H1 (cell line): ENCODE results near the gene RPAP3. TPM values are rescaled to one million over a fixed set of nuclear protein-coding genes. Genes with fewer than 3 reads are reported as not detected.

Experiments
- CTCF ChIA-PET: fragments of 300-600 bp; sonication (Branson Sonifier 250); formaldehyde crosslinking; loops from one replicate; lab custom pipeline; 2021; ENCODE audit not compliant: partially characterized antibody; lab: Charles Lee
- POLR2A ChIA-PET: fragments of 300-600 bp; sonication (Branson Sonifier 250); formaldehyde crosslinking; loops from one replicate; lab custom pipeline; 2021; ENCODE audit warnings: inconsistent platforms; ENCODE audit not compliant: partially characterized antibody; lab: Charles Lee
- DNase-seq, 2 experiments: peaks; one replicate each; pipeline versions ENCODE4 v3.0.0 to v3.0.0-alpha.2; 2010 to 2022; ENCODE audit warnings: low spot score in 2 of 2, low read depth in 1 of 2, mixed read lengths in 1 of 2
- FAIRE-seq: peaks from 2 replicates; lab custom pipeline; 2011; peaks lifted over from hg19 to GRCh38; lab: Jason Lieb, UNC
- H2AFZ ChIP-seq: 2 replicates; pipeline ENCODE4 v1.8.1; 2012; ENCODE audit warnings: low read length, inconsistent platforms
- H2AK5ac ChIP-seq: 2 replicates; pipeline ENCODE4 v1.6.1; 2013; ENCODE audit warnings: low read depth, low read length
- H2BK120ac ChIP-seq: replicated peaks from 2 replicates; pipeline ENCODE3; 2013; ENCODE audit warnings: low read depth, low read length, inconsistent platforms
- H2BK12ac ChIP-seq: 2 replicates; pipeline ENCODE4 v1.6.1; 2013; ENCODE audit warnings: low read depth, low read length
- H2BK15ac ChIP-seq: 2 replicates; pipeline ENCODE4 v1.6.1; 2013; ENCODE audit warnings: low read length
- H2BK20ac ChIP-seq: 2 replicates; pipeline ENCODE4 v1.6.1; 2013; ENCODE audit warnings: low read length
- H2BK5ac ChIP-seq: 2 replicates; pipeline ENCODE4 v1.6.1; 2013; ENCODE audit warnings: low read depth, low read length
- H3K14ac ChIP-seq: 2 replicates; pipeline ENCODE4 v1.6.1; 2013; ENCODE audit warnings: inconsistent platforms; ENCODE audit not compliant: insufficient read length
- H3K18ac ChIP-seq: 2 replicates; pipeline ENCODE4 v1.6.1; 2013; ENCODE audit warnings: low read length; ENCODE audit errors: extremely low read depth
- H3K23ac ChIP-seq: 2 replicates; pipeline ENCODE4 v1.6.1; 2013; ENCODE audit warnings: inconsistent platforms; ENCODE audit not compliant: insufficient read length
- H3K23me2 ChIP-seq: 2 replicates; pipeline ENCODE4 v1.6.1; 2013; ENCODE audit warnings: low read depth, low read length
- H3K27ac ChIP-seq: 2 replicates; pipeline ENCODE4 v1.6.1; 2011; ENCODE audit warnings: low read depth, low read length, inconsistent platforms
- H3K27me3 ChIP-seq, 4 experiments: replicated peaks in 1 of 4; 1 replicate in 1 of 4; 2 replicates in 3 of 4; pipeline versions ENCODE4 v1.6.1 to v1.8.1; 2011 to 2013; ENCODE audit warnings: low read length in 3 of 4, mild to moderate bottlenecking in 3 of 4, inconsistent platforms in 2 of 4, mixed read lengths in 2 of 4, moderate library complexity in 1 of 4; ENCODE audit not compliant: control insufficient read depth in 3 of 4, insufficient read depth in 3 of 4; ENCODE audit errors: extremely low read depth in 1 of 4
- H3K36me3 ChIP-seq, 4 experiments: 2 replicates each; pipeline versions ENCODE4 v1.6.1 to v1.8.1; 2011 to 2013; ENCODE audit warnings: mild to moderate bottlenecking in 4 of 4, low read length in 3 of 4, moderate library complexity in 2 of 4, control low read depth in 1 of 4, inconsistent platforms in 1 of 4; ENCODE audit not compliant: insufficient read depth in 4 of 4, control insufficient read depth in 2 of 4
- H3K4ac ChIP-seq: replicated peaks from 2 replicates; pipeline ENCODE3; 2013; ENCODE audit warnings: low read length, low read depth, mixed read lengths, inconsistent platforms; ENCODE audit not compliant: insufficient read length
- H3K4me1 ChIP-seq, 4 experiments: replicated peaks in 1 of 4; 1 replicate in 1 of 4; 2 replicates in 3 of 4; pipeline versions ENCODE4 v1.6.1 to v1.8.1; 2011 to 2013; ENCODE audit warnings: low read length in 3 of 4, inconsistent platforms in 2 of 4, mixed read lengths in 1 of 4; ENCODE audit not compliant: insufficient read depth in 4 of 4, control insufficient read depth in 3 of 4
- H3K4me2 ChIP-seq, 2 experiments: 2 replicates each; pipeline versions ENCODE4 v1.6.1 to v1.8.1; 2011 to 2013; ENCODE audit warnings: low read depth in 2 of 2, low read length in 2 of 2, control low read depth in 1 of 2, inconsistent platforms in 1 of 2, mild to moderate bottlenecking in 1 of 2; ENCODE audit not compliant: insufficient read depth in 1 of 2
- H3K4me3 ChIP-seq, 4 experiments: fragments of 200-600, 300-600 bp in 1 of 4; sonication (generic), shearing (Covaris generic), sonication (Bioruptor Twin) in 1 of 4; 2 replicates each; pipeline versions ENCODE4 v1.5.1 to v1.8.1; 2011 to 2016; ENCODE audit warnings: low read length in 4 of 4, low read depth in 3 of 4, control low read depth in 2 of 4, inconsistent platforms in 2 of 4, mild to moderate bottlenecking in 2 of 4, mixed read lengths in 1 of 4, moderate library complexity in 1 of 4; ENCODE audit not compliant: insufficient read depth in 2 of 4; ENCODE audit errors: extremely low read depth in 1 of 4
- H3K56ac ChIP-seq: replicated peaks from 2 replicates; pipeline ENCODE3; 2013; ENCODE audit warnings: low read depth, mild to moderate bottlenecking, mixed read lengths, low read length, inconsistent platforms; ENCODE audit not compliant: insufficient read length
- H3K79me1 ChIP-seq: 2 replicates; pipeline ENCODE4 v1.6.1; 2013; ENCODE audit warnings: low read depth, low read length, control low read depth
- H3K79me2 ChIP-seq, 2 experiments: 2 replicates each; pipeline versions ENCODE4 v1.6.1 to v1.8.1; 2012 to 2013; ENCODE audit warnings: low read length in 2 of 2, mild to moderate bottlenecking in 2 of 2, inconsistent platforms in 1 of 2; ENCODE audit not compliant: insufficient read depth in 2 of 2, control insufficient read depth in 1 of 2
- H3K9ac ChIP-seq, 4 experiments: replicated peaks in 1 of 4; 1 replicate in 1 of 4; 2 replicates in 3 of 4; pipeline versions ENCODE4 v1.6.1 to v1.8.1; 2011 to 2013; ENCODE audit warnings: low read depth in 3 of 4, low read length in 3 of 4, control low read depth in 2 of 4, mild to moderate bottlenecking in 2 of 4, moderate library complexity in 2 of 4, inconsistent platforms in 1 of 4; ENCODE audit errors: extremely low read depth in 1 of 4
- H3K9me3 ChIP-seq, 2 experiments: 2 replicates each; pipeline versions ENCODE4 v1.6.1 to v1.8.1; 2012 to 2013; ENCODE audit warnings: mild to moderate bottlenecking in 2 of 2, moderate library complexity in 2 of 2, control low read depth in 1 of 2, inconsistent platforms in 1 of 2, low read depth in 1 of 2, low read length in 1 of 2, mixed read lengths in 1 of 2; ENCODE audit not compliant: insufficient read depth in 2 of 2
- H4K20me1 ChIP-seq, 2 experiments: replicated peaks in 1 of 2; 2 replicates each; pipeline versions ENCODE3 to v1.8.1; 2011 to 2013; ENCODE audit warnings: inconsistent platforms in 2 of 2, low read length in 2 of 2, mild to moderate bottlenecking in 1 of 2; ENCODE audit not compliant: insufficient read depth in 2 of 2, control insufficient read depth in 1 of 2
- H4K5ac ChIP-seq: 2 replicates; pipeline ENCODE4 v1.6.1; 2013; ENCODE audit warnings: low read length, low read depth, mixed read lengths, inconsistent platforms; ENCODE audit not compliant: insufficient read length
- H4K8ac ChIP-seq: 2 replicates; pipeline ENCODE4 v1.8.0; 2013; ENCODE audit warnings: mild to moderate bottlenecking, moderate library complexity, low read length, inconsistent platforms; ENCODE audit not compliant: insufficient read depth; ENCODE audit errors: extremely low read depth
- H4K91ac ChIP-seq: replicated peaks from 2 replicates; pipeline ENCODE3; 2013; ENCODE audit warnings: low read length, mixed read lengths, inconsistent platforms; ENCODE audit not compliant: insufficient read length
- ATF3 ChIP-seq: IDR thresholded peaks from 2 replicates; pipeline ENCODE4 v1.6.1; 2011; ENCODE audit warnings: low read depth, mild to moderate bottlenecking, low read length; ENCODE audit not compliant: insufficient read depth
- CBX5 ChIP-seq: fragments of 300-800, 300-1000 bp; sonication (generic); IDR thresholded peaks from 2 replicates; pipeline ENCODE4 v1.7.1; 2016; ENCODE audit warnings: antibody characterized with exemption, low read length, low read depth
- CEBPB ChIP-seq: IDR thresholded peaks from 2 replicates; pipeline ENCODE4 v1.6.1; 2012; ENCODE audit warnings: low read depth, low read length
- CHD1 ChIP-seq: IDR thresholded peaks from 2 replicates; pipeline ENCODE4 v1.6.1; 2012; ENCODE audit warnings: low read depth, low read length, improper control_type of control experiment
- CHD2 ChIP-seq: IDR thresholded peaks from 2 replicates; pipeline ENCODE4 v1.6.1; 2012; ENCODE audit warnings: low read length, improper control_type of control experiment
- JUN ChIP-seq: IDR thresholded peaks from 2 replicates; pipeline ENCODE4 v1.6.1; 2011; ENCODE audit warnings: low read depth, mild to moderate bottlenecking, improper control_type of control experiment, low read length
- MAX ChIP-seq: IDR thresholded peaks from 2 replicates; pipeline ENCODE4 v1.6.1; 2012; ENCODE audit warnings: inconsistent platforms
- POLR2AphosphoS5 ChIP-seq: IDR thresholded peaks from 2 replicates; pipeline ENCODE4 v1.6.1; 2011; ENCODE audit warnings: low read depth, low read length
- RFX5 ChIP-seq: IDR thresholded peaks from 2 replicates; pipeline ENCODE4 v1.6.1; 2011; ENCODE audit warnings: low read depth, low read length, improper control_type of control experiment, borderline replicate concordance
- SIX5 ChIP-seq: IDR thresholded peaks from 2 replicates; pipeline ENCODE4 v1.6.1; 2011; ENCODE audit warnings: mild to moderate bottlenecking, low read depth, low read length
- SP2 ChIP-seq: IDR thresholded peaks from 2 replicates; pipeline ENCODE4 v1.6.1; 2012; ENCODE audit warnings: mild to moderate bottlenecking, low read length, inconsistent platforms
- SRF ChIP-seq: IDR thresholded peaks from 2 replicates; pipeline ENCODE4 v1.6.1; 2011; ENCODE audit warnings: mild to moderate bottlenecking, low read depth, low read length, moderate library complexity
- TEAD4 ChIP-seq: IDR thresholded peaks from 2 replicates; pipeline ENCODE4 v1.6.1; 2012; ENCODE audit warnings: low read depth, low read length, inconsistent platforms, mixed read lengths
- WGBS, 2 experiments: shearing (Covaris generic) in 1 of 2; methylation state at CpG; one replicate each; pipeline versions ENCODE4 v1.1.6 to v1.1.7; 2013 to 2015; ENCODE audit warnings: low lambda C conversion rate in 2 of 2, mixed read lengths in 2 of 2, inconsistent platforms in 1 of 2, low coverage in 1 of 2, missing lambda C conversion rate in 1 of 2; ENCODE audit not compliant: insufficient replicate concordance in 2 of 2, insufficient coverage in 1 of 2, insufficient read length in 1 of 2; ENCODE audit errors: extremely low coverage in 1 of 2, missing lambda C conversion rate in 1 of 2; 5-methylcytosine and 5-hydroxymethylcytosine counted together
- polyA plus RNA-seq, 7 experiments: library from polyadenylated mRNA; depleted of rRNA in 3 of 7; stranded (reverse) in 5 of 7; unstranded in 2 of 7; fragments of >200 nt in 5 of 7; fragments of 200-250 nt in 2 of 7; gene quantifications; 1 replicate in 5 of 7; 2 replicates in 1 of 7; 4 replicates in 1 of 7; pipeline versions ENCODE4 v1.2.1 to v1.2.3, GENCODE V29; 2011 to 2013; ENCODE audit warnings: missing spikeins in 2 of 7, mixed read lengths in 2 of 7
- total RNA-seq: library from RNA; stranded (reverse); fragmentation: NEBNext Ultra II Directional; extraction: Animal tissue kit (Norgen Biotek cat#: 25700); gene quantifications from 2 replicates; pipeline ENCODE4 v1.2.1, GENCODE V29; 2021
- TF ChIP-seq, protein P1 (sequence below): IDR thresholded peaks from 2 replicates; pipeline ENCODE4 v1.6.1; 2011; ENCODE audit warnings: low read length, improper control_type of control experiment

RPAP3 gene
- total and polyA plus RNA-seq, 2 of the 8 experiments (the other 6 are each of a cell fraction or from before 2014, with no cell fraction given) = 6.4 to 60.5 TPM

DNA sequence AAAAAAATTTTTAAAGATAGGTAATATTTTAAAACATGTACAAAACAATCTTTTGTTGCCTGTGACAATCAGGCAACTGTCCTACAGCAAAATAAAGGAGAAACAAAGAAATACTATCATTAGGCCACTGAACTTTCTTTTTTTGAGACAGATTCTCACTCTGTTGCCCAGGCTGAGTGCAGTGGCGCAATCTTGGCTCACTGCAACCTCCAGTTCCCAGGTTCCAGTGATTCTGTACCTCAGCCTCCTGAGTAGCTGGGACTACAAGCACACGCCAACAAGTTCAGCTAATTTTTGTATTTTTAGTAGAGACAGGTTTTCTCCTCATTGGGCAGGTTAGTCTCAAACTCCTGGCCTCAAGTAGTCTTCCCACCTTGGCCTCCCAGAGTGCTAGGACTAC lies 16.6 kb downstream of the RPAP3 start:
- Histone ChIP-seq H3K4me3 (no peak overlapping the region), H3K36me3 (peaks cover 0 to 22% (median 2%) of the 10 kb centered on the region in 4 experiments; a peak in 6 of 8 replicates), H3K4ac (no peak overlapping the region), H4K5ac (no peak overlapping the region), H3K56ac (no peak overlapping the region), H3K4me1 (no peaks in the 10 kb centered on the region), H2BK12ac (no peak overlapping the region), H4K20me1 (peaks cover 0 to 2% of the 10 kb centered on the region in 2 experiments), H4K8ac (no peak overlapping the region), H3K79me1 (no peaks in the 10 kb centered on the region), H3K18ac (no peak overlapping the region), H3K27ac (no peak overlapping the region), H3K9ac (no peak overlapping the region), H3K9me3 (no peaks in the 10 kb centered on the region), H3K23ac (no peak overlapping the region), H3K23me2 (no peaks in the 10 kb centered on the region), H2BK120ac (no peak overlapping the region), H2BK15ac (no peak overlapping the region), H3K14ac (no peak overlapping the region), H4K91ac (no peak overlapping the region), H2AK5ac (no peak overlapping the region), H2BK20ac (no peak overlapping the region), H2AFZ (no peak overlapping the region), H3K79me2 (no peaks in the 10 kb centered on the region), H3K4me2 (no peak overlapping the region), H2BK5ac (no peak overlapping the region), H3K27me3 (no peaks in the 10 kb centered on the region)
- FAIRE-seq = no peak
- POLR2A ChIA-PET = no interaction called here
- CTCF ChIA-PET = interaction anchor here (0.9 to 1.1 kb wide), 2 partner anchors 37 to 52 kb away, joined by 3 read pairs; no protein-coding TSS in a partner anchor
- no peak for DNase-seq
- WGBS, 2 experiments = 97% methylated on average over 2 of the region's 2 CpGs; no CpG with 5 or more reads in 1 of the 2 experiments
- no peak for TF ChIP-seq SP2
- no peak for TF ChIP-seq RFX5
- TF ChIP-seq CBX5 = no peak
- no peak for TF ChIP-seq CEBPB
- no peak for TF ChIP-seq TEAD4
- TF ChIP-seq SRF = no peak
- no peak for TF ChIP-seq JUN
- TF ChIP-seq ATF3 = no peak
- TF ChIP-seq, protein P1, sequence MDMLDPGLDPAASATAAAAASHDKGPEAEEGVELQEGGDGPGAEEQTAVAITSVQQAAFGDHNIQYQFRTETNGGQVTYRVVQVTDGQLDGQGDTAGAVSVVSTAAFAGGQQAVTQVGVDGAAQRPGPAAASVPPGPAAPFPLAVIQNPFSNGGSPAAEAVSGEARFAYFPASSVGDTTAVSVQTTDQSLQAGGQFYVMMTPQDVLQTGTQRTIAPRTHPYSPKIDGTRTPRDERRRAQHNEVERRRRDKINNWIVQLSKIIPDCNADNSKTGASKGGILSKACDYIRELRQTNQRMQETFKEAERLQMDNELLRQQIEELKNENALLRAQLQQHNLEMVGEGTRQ = no peak
- no peak for TF ChIP-seq SIX5
- no peak for TF ChIP-seq MAX
- TF ChIP-seq POLR2AphosphoS5 = no peak
- no peak for TF ChIP-seq CHD1
- TF ChIP-seq CHD2 = no peak
